ENCODE results near the gene CGB8.
A peak's percentile ranks its signal among the peaks of the same experiment; 100 is the strongest.
"Not testable (repeated sequence)": the region's sequence is repeated elsewhere in the genome, so short reads cannot be mapped to it uniquely, and the experiment has no call there.

Gene CGB8

GRCh38 chr19:49020342-49020741 lies 28.6 kb downstream of the CGB8 start:
- no peak overlapping the region for H3K4me3 ChIP-seq (ENCODE audit: low read depth, low read length)
- TF ChIP-seq POLR2A (IDR thresholded peaks at IDR 0.05; ENCODE audit: extremely low read depth, insufficient read length) = no peak
- DNase-seq (ENCODE audit: low read depth) = no peak

GRCh38 chr19:49019242-49019932 lies 29.5 kb downstream of the CGB8 start:
- peak; percentile 46 for DNase-seq (ENCODE audit: low read depth)
- TF ChIP-seq MYC (IDR thresholded peaks at IDR 0.05; ENCODE audit: low read depth, low read length) (no peak), CTCF (IDR thresholded peaks at IDR 0.05; ENCODE audit: low read depth, low read length) (no peak), MAX (IDR thresholded peaks at IDR 0.05; ENCODE audit: low read depth, low read length) (no peak), POLR2A (IDR thresholded peaks at IDR 0.05; ENCODE audit: extremely low read depth, insufficient read length) (no peak)
- no peak overlapping the region for H3K4me3 ChIP-seq (ENCODE audit: low read depth, low read length)

GRCh38 chr19:49018388-49019241 lies 30.3 kb downstream of the CGB8 start:
- H3K4me3 ChIP-seq (ENCODE audit: low read depth, low read length); DNase-seq (ENCODE audit: low read depth): not testable (repeated sequence)

GRCh38 chr19:49017666-49018351 lies 31.1 kb downstream of the CGB8 start:
- H3K4me3 ChIP-seq (ENCODE audit: low read depth, low read length) = no peak overlapping the region
- TF ChIP-seq CTCF (IDR thresholded peaks at IDR 0.05; ENCODE audit: low read depth, low read length) (peak; percentile 45), MAX (IDR thresholded peaks at IDR 0.05; ENCODE audit: low read depth, low read length) (no peak)
- peak; percentile 81 for DNase-seq (ENCODE audit: low read depth)

GRCh38 chr19:49017041-49017665 lies 31.8 kb downstream of the CGB8 start, which contains the start of gene LHB:
LHB (minus strand) TSS chr19:49017091; CDS start chr19:49017081, 10 bp downstream.
- TF ChIP-seq CTCF (IDR thresholded peaks at IDR 0.05; ENCODE audit: low read depth, low read length) (no peak), MAX (IDR thresholded peaks at IDR 0.05; ENCODE audit: low read depth, low read length) (no peak)
- DNase-seq (ENCODE audit: low read depth) = no peak
- no peak within 1 kb of the TSS for H3K4me3 ChIP-seq (ENCODE audit: low read depth, low read length)

GRCh38 chr19:49016067-49016839 lies 32.7 kb downstream of the CGB8 start:
- DNase-seq (ENCODE audit: low read depth) = no peak
- TF ChIP-seq CTCF (IDR thresholded peaks at IDR 0.05; ENCODE audit: low read depth, low read length) (no peak), MAX (IDR thresholded peaks at IDR 0.05; ENCODE audit: low read depth, low read length) (no peak), POLR2A (IDR thresholded peaks at IDR 0.05; ENCODE audit: extremely low read depth, insufficient read length) (no peak), MYC (IDR thresholded peaks at IDR 0.05; ENCODE audit: low read depth, low read length) (no peak)
- no peak overlapping the region for H3K4me3 ChIP-seq (ENCODE audit: low read depth, low read length)
